ENCODE data around the gene PKHD1.
"Not testable (repeated sequence)": the region's sequence is repeated elsewhere in the genome, so short reads cannot be mapped to it uniquely, and the experiment has no call there.

The PKHD1 gene

DNA sequence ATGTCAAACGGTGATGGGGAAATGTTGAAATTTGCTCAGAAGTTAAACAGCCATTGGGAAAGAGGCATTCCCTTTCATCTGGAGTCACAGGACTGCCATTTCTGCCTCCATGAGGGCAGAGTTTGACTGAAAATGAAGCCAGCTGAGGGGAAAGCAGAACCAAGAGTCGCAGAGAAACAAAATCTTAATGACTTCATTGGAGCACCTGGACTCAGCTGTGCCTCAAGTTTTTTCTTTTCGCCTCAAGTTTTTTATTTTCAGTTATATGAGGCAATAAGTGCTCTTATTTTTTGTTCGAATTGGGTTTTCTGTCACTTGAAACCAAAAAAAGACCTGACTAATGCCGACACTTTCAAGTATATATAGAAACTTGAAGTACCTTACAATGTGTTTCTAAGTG is 161.3 kb downstream of the PKHD1 start:
- DNase-seq (ENCODE audit: low read depth), result no peak
- H3K4me3 ChIP-seq (ENCODE audit: control insufficient read depth, low read depth, low read length), result no peak overlapping the region
- TF ChIP-seq, protein P1, sequence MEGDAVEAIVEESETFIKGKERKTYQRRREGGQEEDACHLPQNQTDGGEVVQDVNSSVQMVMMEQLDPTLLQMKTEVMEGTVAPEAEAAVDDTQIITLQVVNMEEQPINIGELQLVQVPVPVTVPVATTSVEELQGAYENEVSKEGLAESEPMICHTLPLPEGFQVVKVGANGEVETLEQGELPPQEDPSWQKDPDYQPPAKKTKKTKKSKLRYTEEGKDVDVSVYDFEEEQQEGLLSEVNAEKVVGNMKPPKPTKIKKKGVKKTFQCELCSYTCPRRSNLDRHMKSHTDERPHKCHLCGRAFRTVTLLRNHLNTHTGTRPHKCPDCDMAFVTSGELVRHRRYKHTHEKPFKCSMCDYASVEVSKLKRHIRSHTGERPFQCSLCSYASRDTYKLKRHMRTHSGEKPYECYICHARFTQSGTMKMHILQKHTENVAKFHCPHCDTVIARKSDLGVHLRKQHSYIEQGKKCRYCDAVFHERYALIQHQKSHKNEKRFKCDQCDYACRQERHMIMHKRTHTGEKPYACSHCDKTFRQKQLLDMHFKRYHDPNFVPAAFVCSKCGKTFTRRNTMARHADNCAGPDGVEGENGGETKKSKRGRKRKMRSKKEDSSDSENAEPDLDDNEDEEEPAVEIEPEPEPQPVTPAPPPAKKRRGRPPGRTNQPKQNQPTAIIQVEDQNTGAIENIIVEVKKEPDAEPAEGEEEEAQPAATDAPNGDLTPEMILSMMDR (IDR thresholded peaks at IDR 0.05; ENCODE audit: control insufficient read depth, insufficient read depth, low read depth, low read length, missing control alignments), result no peak

DNA sequence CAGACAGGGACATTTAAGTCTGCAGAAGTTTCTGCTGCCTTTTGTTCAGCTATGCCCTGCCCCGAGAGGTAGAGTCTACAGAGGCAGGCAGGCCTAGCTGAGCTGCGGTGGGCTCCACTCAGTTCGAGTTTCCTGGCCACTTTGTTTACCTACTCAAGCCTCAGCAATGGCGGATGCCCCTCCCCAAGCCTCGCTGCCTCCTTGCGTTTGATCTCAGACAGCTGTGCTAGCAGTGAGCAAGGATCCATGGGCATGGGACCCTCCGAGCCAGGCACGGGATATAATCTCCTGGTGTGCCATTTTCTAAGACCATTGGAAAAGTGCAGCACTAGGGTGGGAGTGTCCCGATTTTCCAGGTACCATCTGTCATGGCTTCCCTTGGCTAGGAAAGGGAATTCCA is 164.9 kb downstream of the PKHD1 start:
- H3K4me3 ChIP-seq (ENCODE audit: control insufficient read depth, low read depth, low read length); DNase-seq (ENCODE audit: low read depth): not testable (repeated sequence)

DNA sequence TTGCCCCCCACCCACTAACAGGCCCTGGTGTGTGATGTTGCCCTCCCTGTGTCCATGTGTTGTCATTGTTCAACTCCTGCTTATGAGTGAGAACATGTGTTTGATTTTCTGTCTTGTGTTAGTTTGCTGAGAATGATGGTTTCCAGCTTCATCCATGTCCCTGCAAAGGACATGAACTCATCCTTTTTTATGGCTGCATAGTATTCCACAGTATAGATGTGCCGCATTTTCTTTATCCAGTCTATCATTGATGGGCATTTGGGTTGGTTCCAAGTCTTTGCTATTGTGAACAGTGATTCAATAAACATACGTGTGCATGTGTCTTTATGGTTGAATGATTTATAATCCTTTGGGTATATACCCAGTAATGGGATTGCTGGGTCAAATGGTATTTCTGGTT is 169.1 kb downstream of the PKHD1 start:
- H3K4me3 ChIP-seq (ENCODE audit: control insufficient read depth, low read depth, low read length); DNase-seq (ENCODE audit: low read depth): not testable (repeated sequence)

DNA sequence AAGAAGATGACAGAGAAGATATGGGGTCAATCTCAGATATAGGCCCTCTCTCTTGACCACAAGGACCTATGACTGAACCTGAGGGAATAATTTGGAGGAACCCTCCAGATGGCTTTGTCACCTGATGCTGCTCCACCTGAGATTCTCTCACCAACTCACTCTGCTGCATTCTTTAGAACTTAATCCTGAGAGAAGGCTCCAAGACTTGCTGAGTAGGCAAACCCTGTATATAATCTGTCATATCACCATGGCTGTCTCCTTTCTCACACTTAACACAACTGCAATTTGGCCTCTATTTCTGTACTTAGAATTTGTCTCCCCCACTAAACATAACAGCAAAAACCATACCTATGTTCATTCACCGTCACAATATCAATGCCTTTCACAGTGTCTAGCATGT is 172.3 kb downstream of the PKHD1 start:
- no peak for DNase-seq (ENCODE audit: low read depth)
- TF ChIP-seq, protein P1 (IDR thresholded peaks at IDR 0.05; ENCODE audit: control insufficient read depth, insufficient read depth, low read depth, low read length, missing control alignments), result no peak
- no peak overlapping the region for H3K4me3 ChIP-seq (ENCODE audit: control insufficient read depth, low read depth, low read length)

DNA sequence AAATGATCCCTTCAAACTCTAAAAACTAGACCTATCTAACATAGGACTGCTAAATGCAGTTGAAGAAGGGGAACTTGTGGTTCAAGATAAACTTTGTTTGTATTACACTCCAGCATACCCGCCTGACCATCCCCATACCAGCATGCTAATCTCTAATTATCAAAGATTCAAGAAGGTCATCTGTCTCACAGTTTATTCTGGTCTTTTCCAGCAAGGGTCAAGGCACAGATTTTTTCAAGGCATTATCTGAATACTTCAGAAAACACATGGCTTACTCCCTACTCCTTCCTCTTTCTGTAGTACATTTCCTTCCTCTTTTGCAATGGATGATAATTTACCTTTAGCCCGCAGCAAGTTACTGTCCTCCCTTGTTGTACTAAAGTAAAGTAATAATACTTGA is 174.1 kb downstream of the PKHD1 start:
- DNase-seq (ENCODE audit: low read depth), result no peak
- TF ChIP-seq, protein P1 (IDR thresholded peaks at IDR 0.05; ENCODE audit: control insufficient read depth, insufficient read depth, low read depth, low read length, missing control alignments), result no peak
- no peak overlapping the region for H3K4me3 ChIP-seq (ENCODE audit: control insufficient read depth, low read depth, low read length)

DNA sequence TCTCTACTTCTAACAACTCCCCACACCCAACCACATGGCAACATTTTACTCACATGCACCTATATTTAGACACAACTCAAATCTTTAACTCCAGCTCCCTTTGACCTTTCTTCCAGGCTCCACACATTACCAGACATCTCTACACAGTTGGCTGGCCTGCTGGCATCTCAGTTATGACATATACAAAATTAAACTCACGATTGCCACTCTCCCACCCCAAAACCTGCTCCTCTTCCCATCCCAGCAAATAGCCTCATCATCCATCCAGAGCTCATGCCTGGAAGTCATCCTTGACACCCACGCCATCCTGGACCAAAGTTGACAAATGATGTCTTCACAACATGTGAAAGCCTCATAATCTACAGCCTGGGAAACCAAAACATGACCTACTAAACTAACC is 176.6 kb downstream of the PKHD1 start:
- TF ChIP-seq, protein P1 (IDR thresholded peaks at IDR 0.05; ENCODE audit: control insufficient read depth, insufficient read depth, low read depth, low read length, missing control alignments), result no peak
- H3K4me3 ChIP-seq (ENCODE audit: control insufficient read depth, low read depth, low read length), result no peak overlapping the region
- no peak for DNase-seq (ENCODE audit: low read depth)

DNA sequence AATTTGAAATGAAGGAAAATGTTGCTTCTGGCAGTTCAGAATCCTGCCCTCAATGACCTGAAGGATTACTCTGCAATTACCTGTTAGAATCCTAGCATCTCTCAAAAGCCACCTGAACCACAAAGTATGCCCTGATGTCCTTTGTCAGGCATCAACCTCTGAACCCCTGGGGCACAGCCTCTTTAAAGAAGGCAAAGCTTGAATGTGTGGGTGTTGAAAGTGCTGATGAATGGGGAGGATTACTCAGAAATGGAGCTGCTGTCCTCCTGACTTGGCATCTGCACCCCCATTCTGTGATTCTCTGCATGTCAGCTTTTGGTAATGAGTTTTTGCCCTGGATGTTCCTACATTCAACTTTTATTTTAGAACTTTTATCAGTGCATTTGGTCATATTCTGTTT is 179.2 kb downstream of the PKHD1 start:
- no peak overlapping the region for H3K4me3 ChIP-seq (ENCODE audit: control insufficient read depth, low read depth, low read length)
- TF ChIP-seq, protein P1 (IDR thresholded peaks at IDR 0.05; ENCODE audit: control insufficient read depth, insufficient read depth, low read depth, low read length, missing control alignments), result no peak
- no peak for DNase-seq (ENCODE audit: low read depth)
